GM12801 (cell line): ENCODE data around the gene RASGRP4.

Experiments
- TF ChIP-seq, protein P1 (sequence below): IDR thresholded peaks from one replicate; pipeline ENCODE4 v1.5.1; 2011; ENCODE audit warnings: control low read depth; ENCODE audit not compliant: insufficient read length; ENCODE audit errors: extremely low read depth

RASGRP4 gene

DNA sequence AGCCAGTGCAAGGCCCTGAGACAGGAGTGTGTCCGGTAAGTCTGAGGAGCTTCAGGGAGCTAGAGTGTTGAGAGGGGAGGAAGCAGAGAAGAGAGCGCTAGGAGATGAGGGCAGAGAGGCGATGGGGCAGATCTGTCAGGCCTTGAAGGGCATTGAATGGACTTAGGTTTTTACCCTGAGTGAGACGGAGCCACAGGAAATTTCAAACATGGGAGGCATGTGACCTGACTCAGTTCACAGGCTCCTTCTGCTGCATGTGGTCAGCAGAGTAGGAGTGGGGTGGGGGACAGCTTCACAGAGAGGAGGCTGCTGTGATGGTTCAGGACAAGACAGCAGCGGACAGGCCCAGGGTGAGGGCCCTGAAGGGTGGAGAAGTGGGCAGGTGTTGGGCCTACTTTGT, 25.7 kb downstream of the RASGRP4 start:
- TF ChIP-seq, protein P1, sequence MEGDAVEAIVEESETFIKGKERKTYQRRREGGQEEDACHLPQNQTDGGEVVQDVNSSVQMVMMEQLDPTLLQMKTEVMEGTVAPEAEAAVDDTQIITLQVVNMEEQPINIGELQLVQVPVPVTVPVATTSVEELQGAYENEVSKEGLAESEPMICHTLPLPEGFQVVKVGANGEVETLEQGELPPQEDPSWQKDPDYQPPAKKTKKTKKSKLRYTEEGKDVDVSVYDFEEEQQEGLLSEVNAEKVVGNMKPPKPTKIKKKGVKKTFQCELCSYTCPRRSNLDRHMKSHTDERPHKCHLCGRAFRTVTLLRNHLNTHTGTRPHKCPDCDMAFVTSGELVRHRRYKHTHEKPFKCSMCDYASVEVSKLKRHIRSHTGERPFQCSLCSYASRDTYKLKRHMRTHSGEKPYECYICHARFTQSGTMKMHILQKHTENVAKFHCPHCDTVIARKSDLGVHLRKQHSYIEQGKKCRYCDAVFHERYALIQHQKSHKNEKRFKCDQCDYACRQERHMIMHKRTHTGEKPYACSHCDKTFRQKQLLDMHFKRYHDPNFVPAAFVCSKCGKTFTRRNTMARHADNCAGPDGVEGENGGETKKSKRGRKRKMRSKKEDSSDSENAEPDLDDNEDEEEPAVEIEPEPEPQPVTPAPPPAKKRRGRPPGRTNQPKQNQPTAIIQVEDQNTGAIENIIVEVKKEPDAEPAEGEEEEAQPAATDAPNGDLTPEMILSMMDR: no peak

DNA sequence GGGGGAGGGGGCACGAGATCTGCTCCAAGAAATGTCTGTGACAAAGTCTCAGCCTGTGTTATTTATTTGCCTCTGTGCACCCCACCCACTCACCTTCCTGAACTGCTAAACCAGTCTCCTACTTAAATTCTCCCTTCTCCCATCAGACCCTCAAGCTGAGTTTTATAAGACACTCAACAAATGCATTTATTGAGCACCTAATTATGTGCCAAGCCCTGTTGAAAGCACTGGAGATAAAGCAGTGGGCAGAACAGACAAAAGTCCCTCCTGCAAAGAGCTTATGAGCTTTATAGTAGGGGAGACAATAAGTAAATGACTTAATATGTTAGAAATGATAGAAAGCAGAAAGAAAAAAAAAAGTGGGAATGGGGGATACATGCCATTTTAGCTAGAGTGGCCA, 26.5 kb downstream of the RASGRP4 start:
- TF ChIP-seq, protein P1: no peak

DNA sequence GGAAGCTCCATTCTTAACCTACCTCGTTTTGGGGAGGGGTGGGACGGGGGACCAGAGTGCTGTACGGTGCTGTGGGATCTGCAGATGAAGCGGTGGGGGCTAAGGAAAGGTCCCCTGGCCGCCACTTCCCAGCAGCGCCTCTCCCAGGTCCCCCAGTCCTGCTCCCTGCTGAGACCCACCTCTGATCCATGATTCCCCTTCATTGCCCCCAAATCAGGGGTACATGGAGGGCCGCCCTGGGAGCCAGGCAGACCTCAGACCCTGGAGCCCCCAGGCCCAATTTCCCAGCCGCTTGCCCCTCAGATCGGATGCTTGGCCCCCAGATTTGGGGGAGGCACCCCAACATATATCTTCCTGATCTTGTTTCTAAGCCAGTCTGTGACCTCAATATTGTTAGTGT, 26.9 kb downstream of the RASGRP4 start:
- TF ChIP-seq, protein P1: no peak

DNA sequence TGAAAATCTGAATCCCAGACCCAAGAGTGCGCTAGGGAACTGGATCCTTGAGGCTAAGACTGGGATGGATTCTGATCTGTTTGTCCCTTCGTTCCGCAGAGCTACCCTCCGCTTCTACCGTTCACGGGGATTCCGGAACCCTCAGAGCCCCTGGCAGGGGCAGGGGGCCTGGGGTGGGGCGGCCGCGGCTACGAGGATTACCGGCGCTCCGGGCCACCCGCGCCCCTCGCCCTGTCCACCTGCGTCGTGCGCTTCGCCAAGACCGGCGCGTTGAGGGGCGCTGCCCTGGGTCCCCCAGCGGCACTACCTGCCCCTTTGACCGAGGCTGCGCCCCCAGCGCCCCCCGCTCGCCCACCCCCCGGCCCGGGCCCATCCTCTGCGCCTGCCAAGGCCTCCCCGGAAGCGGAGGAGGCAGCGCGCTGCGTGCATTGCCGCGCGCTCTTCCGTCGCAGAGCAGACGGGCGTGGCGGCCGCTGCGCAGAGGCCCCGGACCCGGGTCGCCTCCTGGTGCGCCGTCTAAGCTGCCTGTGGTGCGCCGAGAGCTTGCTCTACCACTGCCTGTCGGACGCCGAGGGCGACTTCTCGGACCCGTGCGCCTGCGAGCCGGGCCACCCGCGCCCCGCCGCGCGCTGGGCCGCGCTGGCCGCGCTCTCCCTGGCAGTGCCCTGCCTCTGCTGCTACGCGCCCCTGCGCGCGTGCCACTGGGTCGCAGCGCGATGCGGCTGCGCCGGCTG, 30.5 kb downstream of the RASGRP4 start:
- TF ChIP-seq, protein P1: no peak

DNA sequence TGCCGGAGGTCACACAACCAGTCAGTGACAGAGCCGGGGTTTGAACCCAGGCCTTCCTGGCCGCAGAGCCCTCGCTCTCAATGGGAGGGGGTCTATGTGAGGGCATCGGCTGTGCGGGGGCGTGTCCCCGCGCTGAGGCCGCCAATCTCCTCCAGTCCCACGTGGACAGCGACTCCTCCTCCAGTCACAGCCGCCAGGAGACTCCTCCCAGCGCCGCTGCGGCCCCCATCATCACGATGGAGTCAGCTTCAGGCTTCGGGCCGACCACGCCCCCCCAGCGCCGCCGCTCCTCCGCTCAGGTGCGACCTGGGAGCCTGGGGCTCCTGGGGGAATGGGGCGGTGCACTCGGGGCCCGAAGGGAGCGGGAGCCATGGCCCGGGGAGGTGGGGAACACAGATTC, 31.5 kb downstream of the RASGRP4 start:
- TF ChIP-seq, protein P1: no peak

DNA sequence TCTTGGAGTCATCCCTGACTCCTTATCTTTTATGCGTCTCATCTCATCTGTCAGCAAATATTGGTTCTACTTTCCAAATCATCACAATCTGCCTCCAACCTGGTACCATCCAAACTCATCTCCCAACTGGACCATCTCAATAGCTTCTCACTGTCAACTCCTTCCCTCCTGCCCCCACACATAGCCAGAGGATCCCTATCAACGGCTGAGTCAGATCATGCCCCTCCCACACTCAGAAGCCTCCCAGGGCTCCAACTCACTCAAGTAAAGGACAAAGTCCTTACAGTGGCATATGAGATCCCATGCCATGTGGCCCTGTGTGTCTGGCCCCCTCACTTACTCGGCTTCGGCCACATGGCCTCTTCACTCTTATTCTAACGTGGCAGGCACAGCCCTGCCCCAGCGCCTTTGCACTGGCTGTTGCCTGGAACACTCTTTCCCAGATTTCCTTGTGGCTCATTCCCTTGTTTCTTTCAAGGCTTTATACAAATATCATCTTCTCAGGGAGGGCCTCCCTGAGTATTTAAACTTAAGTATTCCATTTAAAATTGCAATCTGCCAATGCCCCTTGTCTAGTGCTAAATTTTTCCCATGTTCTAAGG, 33.2 kb downstream of the RASGRP4 start:
- TF ChIP-seq, protein P1: no peak

DNA sequence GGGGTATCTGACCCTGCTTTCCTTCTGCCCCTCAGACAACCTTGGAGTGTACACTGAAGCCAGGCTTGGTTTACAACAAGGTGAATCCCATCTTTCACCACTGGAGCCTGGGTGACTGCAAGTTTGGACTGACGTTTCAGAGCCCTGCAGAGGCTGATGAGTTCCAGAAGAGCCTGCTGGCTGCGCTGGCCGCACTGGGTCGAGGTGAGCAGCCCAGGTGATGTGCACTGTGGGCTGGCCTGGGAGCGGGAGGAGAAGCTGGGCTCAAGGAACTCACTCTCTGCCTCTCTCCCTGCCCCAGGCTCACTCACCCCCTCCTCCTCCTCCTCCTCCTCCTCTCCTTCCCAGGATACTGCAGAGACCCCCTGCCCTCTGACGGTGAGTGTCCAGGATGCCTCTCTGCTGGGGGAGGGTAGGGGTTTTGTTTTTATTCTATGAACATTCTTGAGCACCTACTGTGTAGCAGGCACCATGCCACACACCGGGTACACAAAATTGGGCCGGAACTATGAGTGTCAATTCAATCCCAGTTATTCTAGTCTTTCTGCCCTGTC, 34.0 kb downstream of the RASGRP4 start:
- TF ChIP-seq, protein P1: no peak
